HEK293 (cell line): ENCODE data around the gene IMMP2L.

Experiments used
- CTCF ChIA-PET: fragments of 350-600 bp; formaldehyde crosslinking; extraction: SDS; loops from one replicate; lab custom pipeline; 2021; ENCODE audit warnings: antibody characterized with exemption; lab: Yijun Ruan, JAX
- POLR2A ChIA-PET: fragments of 300-600 bp; formaldehyde crosslinking; extraction: SDS; loops from one replicate; lab custom pipeline; 2020; ENCODE audit warnings: antibody characterized with exemption, inconsistent platforms; lab: Yijun Ruan, JAX
- H3K27ac ChIP-seq: fragments of 200-500 bp; sonication (Bioruptor generic); 2 replicates; pipeline ENCODE4 v1.5.1; 2014; ENCODE audit warnings: low read depth, low read length, control low read depth, inconsistent platforms; ENCODE audit errors: extremely low read depth
- H3K36me3 ChIP-seq, 2 experiments: fragments of 200-500 bp in 1 of 2; sonication (Bioruptor generic) in 1 of 2; 1 replicate in 1 of 2; 2 replicates in 1 of 2; pipeline ENCODE4 v1.5.1; 2014 to 2017; ENCODE audit warnings: inconsistent platforms in 2 of 2, low read length in 2 of 2; ENCODE audit not compliant: control insufficient read depth in 2 of 2, insufficient read depth in 1 of 2
- H3K4me1 ChIP-seq: fragments of 200-500 bp; sonication (Bioruptor generic); 2 replicates; pipeline ENCODE4 v1.5.1; 2014; ENCODE audit warnings: mild to moderate bottlenecking, low read length, inconsistent platforms; ENCODE audit not compliant: control insufficient read depth, insufficient read depth
- H3K4me3 ChIP-seq: 2 replicates; pipeline ENCODE4 v1.5.1; 2011; ENCODE audit warnings: low read depth, mild to moderate bottlenecking, control low read depth, low read length, moderate library complexity
- H3K9me3 ChIP-seq: fragments of 200-500 bp; sonication (Bioruptor generic); 2 replicates; pipeline ENCODE4 v1.5.1; 2014; ENCODE audit warnings: low read depth, low read length, inconsistent platforms; ENCODE audit not compliant: control insufficient read depth, insufficient read depth
- GLIS2 ChIP-seq: fragments of 450-650 bp; formaldehyde crosslinking; IDR thresholded peaks from 2 replicates; pipeline ENCODE4 v1.5.1; 2016; ENCODE audit warnings: missing biosample characterization, missing genetic modification characterization
- HOXA7 ChIP-seq: sonication (generic); formaldehyde crosslinking; IDR thresholded peaks from 2 replicates; pipeline ENCODE4 v1.8.1; 2022; ENCODE audit warnings: missing genetic modification reagents, borderline replicate concordance
- IKZF3 ChIP-seq: fragments of 450-650 bp; IDR thresholded peaks from 2 replicates; pipeline ENCODE4 v1.5.0; 2018; ENCODE audit warnings: missing biosample characterization, mild to moderate bottlenecking, missing genetic modification characterization, moderate library complexity
- KLF10 ChIP-seq: fragments of 450-650 bp; IDR thresholded peaks from 2 replicates; pipeline ENCODE4 v1.5.1; 2018; ENCODE audit warnings: missing biosample characterization, mild to moderate bottlenecking, missing genetic modification characterization
- MZF1 ChIP-seq: fragments of 450-650 bp; formaldehyde crosslinking; IDR thresholded peaks from 2 replicates; pipeline ENCODE4 v1.5.1; 2017; ENCODE audit warnings: missing biosample characterization, missing genetic modification characterization, borderline replicate concordance
- ZFHX2 ChIP-seq: fragments of 450-650 bp; formaldehyde crosslinking; conservative IDR thresholded peaks from 2 replicates; pipeline ENCODE4 v1.5.1; 2016; ENCODE audit warnings: missing biosample characterization, missing genetic modification characterization
- ZNF112 ChIP-seq: fragments of 450-650 bp; formaldehyde crosslinking; IDR thresholded peaks from 2 replicates; pipeline ENCODE4 v1.5.0; 2017; ENCODE audit warnings: missing biosample characterization, missing genetic modification characterization
- ZNF114 ChIP-seq: fragments of 450-650 bp; formaldehyde crosslinking; IDR thresholded peaks from 2 replicates; pipeline ENCODE4 v1.5.0; 2017; ENCODE audit warnings: missing biosample characterization, missing genetic modification characterization
- ZNF121 ChIP-seq: fragments of 450-650 bp; formaldehyde crosslinking; IDR thresholded peaks from 2 replicates; pipeline ENCODE4 v1.5.1; 2016; ENCODE audit warnings: missing biosample characterization, missing genetic modification characterization
- ZNF140 ChIP-seq: fragments of 450-650 bp; formaldehyde crosslinking; IDR thresholded peaks from 2 replicates; pipeline ENCODE4 v1.5.1; 2016; ENCODE audit warnings: missing biosample characterization, missing genetic modification characterization
- ZNF146 ChIP-seq: fragments of 450-650 bp; formaldehyde crosslinking; IDR thresholded peaks from 2 replicates; pipeline ENCODE4 v1.5.1; 2016; ENCODE audit warnings: missing biosample characterization, missing genetic modification characterization
- ZNF155 ChIP-seq: fragments of 450-650 bp; formaldehyde crosslinking; IDR thresholded peaks from 2 replicates; pipeline ENCODE4 v1.5.1; 2016; ENCODE audit warnings: missing biosample characterization, missing genetic modification characterization
- ZNF184 ChIP-seq: fragments of 450-650 bp; IDR thresholded peaks from 2 replicates; pipeline ENCODE4 v1.5.1; 2018; ENCODE audit warnings: missing biosample characterization, mild to moderate bottlenecking, missing genetic modification characterization
- ZNF24 ChIP-seq: fragments of 450-650 bp; formaldehyde crosslinking; IDR thresholded peaks from 2 replicates; pipeline ENCODE4 v1.5.1; 2016; ENCODE audit warnings: missing biosample characterization, missing genetic modification characterization
- ZNF302 ChIP-seq: fragments of 450-650 bp; formaldehyde crosslinking; IDR thresholded peaks from 2 replicates; pipeline ENCODE4 v1.5.1; 2016; ENCODE audit warnings: missing biosample characterization, missing genetic modification characterization, low read depth
- ZNF354C ChIP-seq: fragments of 450-650 bp; formaldehyde crosslinking; IDR thresholded peaks from 2 replicates; pipeline ENCODE4 v1.5.1; 2016; ENCODE audit warnings: missing biosample characterization, missing genetic modification characterization, low read depth, borderline replicate concordance
- ZNF416 ChIP-seq: fragments of 450-650 bp; formaldehyde crosslinking; IDR thresholded peaks from 2 replicates; pipeline ENCODE4 v1.5.1; 2016; ENCODE audit warnings: missing biosample characterization, missing genetic modification characterization
- ZNF664 ChIP-seq: fragments of 450-650 bp; formaldehyde crosslinking; IDR thresholded peaks from 2 replicates; pipeline ENCODE4 v1.5.1; 2016; ENCODE audit warnings: missing biosample characterization, missing genetic modification characterization
- TF ChIP-seq, protein P1 (sequence below): IDR thresholded peaks from 2 replicates; pipeline ENCODE4 v1.6.1; 2011; ENCODE audit warnings: mild to moderate bottlenecking, low read depth, low read length, borderline replicate concordance
- TF ChIP-seq, protein P2 (sequence below): fragments of 450-650 bp; formaldehyde crosslinking; IDR thresholded peaks from 2 replicates; pipeline ENCODE4 v1.5.1; 2016; ENCODE audit warnings: missing biosample characterization, missing genetic modification characterization
- TF ChIP-seq, protein P3 (sequence below): fragments of 450-650 bp; formaldehyde crosslinking; IDR thresholded peaks from 2 replicates; pipeline ENCODE4 v1.5.1; 2016; ENCODE audit warnings: missing biosample characterization, missing genetic modification characterization
- TF ChIP-seq, protein P4 (sequence below): fragments of 450-650 bp; formaldehyde crosslinking; IDR thresholded peaks from 2 replicates; pipeline ENCODE4 v1.5.1; 2016; ENCODE audit warnings: missing biosample characterization, missing genetic modification characterization

The IMMP2L gene

DNA sequence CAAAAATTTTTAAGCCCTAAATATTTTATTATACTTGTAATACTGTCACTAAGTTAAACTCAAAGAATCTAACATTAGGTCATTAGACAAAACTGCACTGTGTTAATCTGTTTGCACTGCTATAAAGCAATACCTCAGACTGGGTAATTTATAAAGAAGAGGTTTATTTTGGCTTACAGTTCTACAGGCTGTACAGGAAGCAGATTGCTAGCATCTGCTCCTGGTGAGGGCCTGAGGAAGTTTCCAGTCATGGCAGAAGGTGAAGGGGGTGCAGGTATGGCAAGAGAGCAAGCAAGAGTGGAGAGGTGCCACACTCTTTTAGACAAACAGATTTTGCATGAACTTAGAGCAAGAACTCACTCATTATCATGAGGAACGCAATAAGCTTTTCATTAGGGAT lies 125.7 kb downstream of the IMMP2L start:
- no peak overlapping the region for H3K4me3 ChIP-seq
- H3K27ac ChIP-seq = no peak overlapping the region
- no peaks in the 10 kb centered on the region for H3K4me1 ChIP-seq
- CTCF ChIA-PET = interaction anchor here (0.5 kb wide), 1 partner anchor 240 kb away, joined by 4 read pairs; no protein-coding TSS in a partner anchor
- no peaks in the 10 kb centered on the region for H3K36me3 ChIP-seq
- POLR2A ChIA-PET = no interaction called here
- no peaks in the 10 kb centered on the region for H3K9me3 ChIP-seq
- no peak for TF ChIP-seq ZNF302
- TF ChIP-seq, protein P1, sequence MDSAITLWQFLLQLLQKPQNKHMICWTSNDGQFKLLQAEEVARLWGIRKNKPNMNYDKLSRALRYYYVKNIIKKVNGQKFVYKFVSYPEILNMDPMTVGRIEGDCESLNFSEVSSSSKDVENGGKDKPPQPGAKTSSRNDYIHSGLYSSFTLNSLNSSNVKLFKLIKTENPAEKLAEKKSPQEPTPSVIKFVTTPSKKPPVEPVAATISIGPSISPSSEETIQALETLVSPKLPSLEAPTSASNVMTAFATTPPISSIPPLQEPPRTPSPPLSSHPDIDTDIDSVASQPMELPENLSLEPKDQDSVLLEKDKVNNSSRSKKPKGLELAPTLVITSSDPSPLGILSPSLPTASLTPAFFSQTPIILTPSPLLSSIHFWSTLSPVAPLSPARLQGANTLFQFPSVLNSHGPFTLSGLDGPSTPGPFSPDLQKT = no peak
- no peak for TF ChIP-seq ZNF112 (tag by site-specific recombination)
- TF ChIP-seq KLF10 (tag by site-specific recombination) = no peak
- no peak for TF ChIP-seq ZFHX2 (tag by site-specific recombination)
- no peak for TF ChIP-seq HOXA7 (CRISPR knock-in tag)
- no peak for TF ChIP-seq ZNF146 (tag by site-specific recombination)

DNA sequence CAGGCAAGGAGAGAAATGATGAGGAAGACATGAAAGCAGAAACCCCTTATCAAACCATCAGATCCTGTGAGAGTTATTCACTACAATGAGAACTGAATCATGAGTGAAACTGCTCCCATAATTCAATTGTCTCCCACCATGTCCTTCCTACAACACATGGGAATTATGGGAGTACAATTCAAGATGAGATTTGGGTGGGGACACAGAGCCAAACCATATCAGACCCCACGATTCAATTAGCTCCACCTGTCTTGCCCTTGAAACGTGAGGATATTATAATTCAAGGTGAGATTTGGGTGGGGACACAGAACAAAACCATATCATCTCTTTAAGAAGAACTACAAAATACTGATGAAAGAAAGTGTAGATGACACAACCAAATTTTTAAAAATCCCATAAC lies 128.9 kb downstream of the IMMP2L start:
- TF ChIP-seq ZNF416 (tag by site-specific recombination) (no peak), ZNF140 (no peak), ZNF664 (tag by site-specific recombination) (no peak), ZNF24 (tag by site-specific recombination) (no peak), ZNF121 (tag by site-specific recombination) (no peak), MZF1 (tag by site-specific recombination) (no peak), ZNF354C (tag by site-specific recombination) (no peak), GLIS2 (no peak), ZNF155 (tag by site-specific recombination) (no peak), IKZF3 (tag by site-specific recombination) (no peak), ZNF114 (no peak), ZNF184 (tag by site-specific recombination) (no peak)
- TF ChIP-seq, protein P2, sequence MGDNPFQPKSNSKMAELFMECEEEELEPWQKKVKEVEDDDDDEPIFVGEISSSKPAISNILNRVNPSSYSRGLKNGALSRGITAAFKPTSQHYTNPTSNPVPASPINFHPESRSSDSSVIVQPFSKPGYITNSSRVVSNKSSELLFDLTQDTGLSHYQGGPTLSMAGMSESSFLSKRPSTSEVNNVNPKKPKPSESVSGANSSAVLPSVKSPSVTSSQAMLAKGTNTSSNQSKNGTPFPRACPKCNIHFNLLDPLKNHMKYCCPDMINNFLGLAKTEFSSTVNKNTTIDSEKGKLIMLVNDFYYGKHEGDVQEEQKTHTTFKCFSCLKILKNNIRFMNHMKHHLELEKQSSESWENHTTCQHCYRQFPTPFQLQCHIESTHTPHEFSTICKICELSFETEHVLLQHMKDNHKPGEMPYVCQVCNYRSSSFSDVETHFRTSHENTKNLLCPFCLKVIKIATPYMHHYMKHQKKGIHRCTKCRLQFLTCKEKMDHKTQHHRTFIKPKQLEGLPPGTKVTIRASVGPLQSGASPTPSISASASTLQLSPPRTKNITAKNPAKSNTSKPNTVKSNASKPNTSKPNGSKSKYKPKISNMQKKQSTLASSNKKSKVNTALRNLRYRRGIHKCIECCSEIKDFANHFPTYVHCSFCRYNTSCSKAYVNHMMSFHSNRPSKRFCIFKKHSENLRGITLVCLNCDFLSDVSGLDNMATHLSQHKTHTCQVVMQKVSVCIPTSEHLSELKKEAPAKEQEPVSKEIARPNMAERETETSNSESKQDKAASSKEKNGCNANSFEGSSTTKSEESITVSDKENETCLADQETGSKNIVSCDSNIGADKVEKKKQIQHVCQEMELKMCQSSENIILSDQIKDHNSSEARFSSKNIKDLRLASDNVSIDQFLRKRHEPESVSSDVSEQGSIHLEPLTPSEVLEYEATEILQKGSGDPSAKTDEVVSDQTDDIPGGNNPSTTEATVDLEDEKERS = no peak
- TF ChIP-seq, protein P3, sequence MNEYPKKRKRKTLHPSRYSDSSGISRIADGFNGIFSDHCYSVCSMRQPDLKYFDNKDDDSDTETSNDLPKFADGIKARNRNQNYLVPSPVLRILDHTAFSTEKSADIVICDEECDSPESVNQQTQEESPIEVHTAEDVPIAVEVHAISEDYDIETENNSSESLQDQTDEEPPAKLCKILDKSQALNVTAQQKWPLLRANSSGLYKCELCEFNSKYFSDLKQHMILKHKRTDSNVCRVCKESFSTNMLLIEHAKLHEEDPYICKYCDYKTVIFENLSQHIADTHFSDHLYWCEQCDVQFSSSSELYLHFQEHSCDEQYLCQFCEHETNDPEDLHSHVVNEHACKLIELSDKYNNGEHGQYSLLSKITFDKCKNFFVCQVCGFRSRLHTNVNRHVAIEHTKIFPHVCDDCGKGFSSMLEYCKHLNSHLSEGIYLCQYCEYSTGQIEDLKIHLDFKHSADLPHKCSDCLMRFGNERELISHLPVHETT (tag by site-specific recombination) = no peak
- TF ChIP-seq, protein P4, sequence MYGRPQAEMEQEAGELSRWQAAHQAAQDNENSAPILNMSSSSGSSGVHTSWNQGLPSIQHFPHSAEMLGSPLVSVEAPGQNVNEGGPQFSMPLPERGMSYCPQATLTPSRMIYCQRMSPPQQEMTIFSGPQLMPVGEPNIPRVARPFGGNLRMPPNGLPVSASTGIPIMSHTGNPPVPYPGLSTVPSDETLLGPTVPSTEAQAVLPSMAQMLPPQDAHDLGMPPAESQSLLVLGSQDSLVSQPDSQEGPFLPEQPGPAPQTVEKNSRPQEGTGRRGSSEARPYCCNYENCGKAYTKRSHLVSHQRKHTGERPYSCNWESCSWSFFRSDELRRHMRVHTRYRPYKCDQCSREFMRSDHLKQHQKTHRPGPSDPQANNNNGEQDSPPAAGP (tag by site-specific recombination) = no peak
- no peaks in the 10 kb centered on the region for H3K9me3 ChIP-seq
- H3K36me3 ChIP-seq = no peaks in the 10 kb centered on the region
- no peaks in the 10 kb centered on the region for H3K4me1 ChIP-seq
- CTCF ChIA-PET = no interaction called here
- H3K27ac ChIP-seq = no peak overlapping the region
- no peak overlapping the region for H3K4me3 ChIP-seq
- POLR2A ChIA-PET = no interaction called here
